ENCODE data around the gene USP32.
"Not testable (repeated sequence)": the region's sequence is repeated elsewhere in the genome, so short reads cannot be mapped to it uniquely, and the experiment has no call there.

USP32 gene

GRCh38 chr17:60230358-60230757 lies 161.6 kb downstream of the USP32 start:
- no peak for DNase-seq (ENCODE audit: low spot score)

GRCh38 chr17:60229188-60229802 lies 162.6 kb downstream of the USP32 start:
- no peak for DNase-seq (ENCODE audit: low spot score)

GRCh38 chr17:60227276-60227675 lies 164.7 kb downstream of the USP32 start:
- not testable (repeated sequence) for DNase-seq (ENCODE audit: low spot score)

- DNase-seq (ENCODE audit: low spot score) = no peak
Observed at GRCh38 chr17:60224064-60224463, 167.9 kb downstream of the USP32 start.

GRCh38 chr17:60223456-60223855 lies 168.5 kb downstream of the USP32 start:
- no peak for DNase-seq (ENCODE audit: low spot score)

GRCh38 chr17:60218774-60219173 lies 173.2 kb downstream of the USP32 start:
- DNase-seq (ENCODE audit: low spot score) = not testable (repeated sequence)

- DNase-seq (ENCODE audit: low spot score) = not testable (repeated sequence)
Observed at GRCh38 chr17:60215895-60216294, 176.0 kb downstream of the USP32 start.

GRCh38 chr17:60211282-60211681 lies 180.7 kb downstream of the USP32 start:
- DNase-seq (ENCODE audit: low spot score) = not testable (repeated sequence)

- not testable (repeated sequence) for DNase-seq (ENCODE audit: low spot score)
Observed at GRCh38 chr17:60208302-60208701, 183.6 kb downstream of the USP32 start.

- DNase-seq (ENCODE audit: low spot score) = not testable (repeated sequence)
Observed at GRCh38 chr17:60205782-60206181, 186.2 kb downstream of the USP32 start.

- DNase-seq (ENCODE audit: low spot score) = not testable (repeated sequence)
Observed at GRCh38 chr17:60198630-60199029, 193.3 kb downstream of the USP32 start.

- DNase-seq (ENCODE audit: low spot score) = not testable (repeated sequence)
Observed at GRCh38 chr17:60194141-60194540, 197.8 kb downstream of the USP32 start.

- DNase-seq (ENCODE audit: low spot score) = no peak
Observed at GRCh38 chr17:60193482-60193881, 198.5 kb downstream of the USP32 start.

GRCh38 chr17:60193032-60193431 lies 198.9 kb downstream of the USP32 start:
- DNase-seq (ENCODE audit: low spot score) = not testable (repeated sequence)

GRCh38 chr17:60190032-60190431 lies 201.9 kb downstream of the USP32 start:
- not testable (repeated sequence) for DNase-seq (ENCODE audit: low spot score)

GRCh38 chr17:60188759-60189158 lies 203.2 kb downstream of the USP32 start:
- no peak for DNase-seq (ENCODE audit: low spot score)

- not testable (repeated sequence) for DNase-seq (ENCODE audit: low spot score)
Observed at GRCh38 chr17:60186846-60187745, 204.8 kb downstream of the USP32 start.

- not testable (repeated sequence) for DNase-seq (ENCODE audit: low spot score)
Observed at GRCh38 chr17:60186372-60186771, 205.6 kb downstream of the USP32 start.

- not testable (repeated sequence) for DNase-seq (ENCODE audit: low spot score)
Observed at GRCh38 chr17:60180380-60180779, 211.6 kb downstream of the USP32 start.

- not testable (repeated sequence) for DNase-seq (ENCODE audit: low spot score)
Observed at GRCh38 chr17:60178180-60178579, 213.8 kb downstream of the USP32 start.

GRCh38 chr17:60176763-60177162 lies 215.2 kb downstream of the USP32 start:
- not testable (repeated sequence) for DNase-seq (ENCODE audit: low spot score)

- DNase-seq (ENCODE audit: low spot score) = not testable (repeated sequence)
Observed at GRCh38 chr17:60174767-60175166, 217.2 kb downstream of the USP32 start.

- no peak for DNase-seq (ENCODE audit: low spot score)
Observed at GRCh38 chr17:60174035-60174434, 217.9 kb downstream of the USP32 start.

Measured in left forelimb (tissue), 1 donor.